Stimulated activated CD8-positive, alpha-beta memory T cell treated with anti-CD3 and anti-CD28 coated beads, Interleukin-4, amount 100 ng/mL, for 48 hours (primary cell): ENCODE measurements around the gene HAO1.
"Not testable (repeated sequence)": the region's sequence is repeated elsewhere in the genome, so short reads cannot be mapped to it uniquely, and the experiment has no call there.

ENCODE experiments used
- DNase-seq: peaks from one replicate; pipeline ENCODE4 v3.0.0-alpha.2; 2020

The HAO1 gene

GRCh38 chr20:7940341-7940740 is at the start of gene HAO1:
HAO1 (minus strand) TSS chr20:7940458; CDS start chr20:7940422, 36 bp downstream.
- no peak for DNase-seq

- DNase-seq = no peak
These were observed 49.1 kb upstream of the HAO1 start for GRCh38 chr20:7989379-7989778.

- no peak for DNase-seq
These were observed 45.7 kb upstream of the HAO1 start for GRCh38 chr20:7985916-7986315.

- no peak for DNase-seq
These were observed 43.9 kb upstream of the HAO1 start for GRCh38 chr20:7984192-7984591.

GRCh38 chr20:7981374-7981773 is 41.1 kb upstream of the HAO1 start:
- no peak for DNase-seq

- DNase-seq = peak; percentile 38
These were observed 40.2 kb upstream of the HAO1 start for GRCh38 chr20:7980332-7981046.

- DNase-seq = no peak
These were observed 37.5 kb upstream of the HAO1 start for GRCh38 chr20:7977709-7978108.

- no peak for DNase-seq
These were observed 35.7 kb upstream of the HAO1 start for GRCh38 chr20:7975851-7976414.

GRCh38 chr20:7974785-7975435 is 34.7 kb upstream of the HAO1 start:
- no peak for DNase-seq

GRCh38 chr20:7971536-7972280 is 31.4 kb upstream of the HAO1 start:
- DNase-seq = no peak

- no peak for DNase-seq
These were observed 27.1 kb upstream of the HAO1 start for GRCh38 chr20:7967199-7967844.

- DNase-seq = no peak
These were observed 25.9 kb upstream of the HAO1 start for GRCh38 chr20:7966176-7966575.

GRCh38 chr20:7959484-7959883 is 19.2 kb upstream of the HAO1 start:
- DNase-seq = no peak

- not testable (repeated sequence) for DNase-seq
These were observed 16.3 kb upstream of the HAO1 start for GRCh38 chr20:7956561-7956960.

- no peak for DNase-seq
These were observed 10.1 kb upstream of the HAO1 start for GRCh38 chr20:7950387-7950786.

GRCh38 chr20:7943891-7944290 is 3.6 kb upstream of the HAO1 start:
- no peak for DNase-seq

GRCh38 chr20:7939663-7940062 is 595 bp downstream of the HAO1 start:
- DNase-seq = no peak

GRCh38 chr20:7938058-7938457 is 2.2 kb downstream of the HAO1 start:
- DNase-seq = no peak

- no peak for DNase-seq
These were observed 2.9 kb downstream of the HAO1 start for GRCh38 chr20:7937328-7937727.

- DNase-seq = no peak
These were observed 5.2 kb downstream of the HAO1 start for GRCh38 chr20:7935027-7935551.

- no peak for DNase-seq
These were observed 6.9 kb downstream of the HAO1 start for GRCh38 chr20:7933346-7933745.

- DNase-seq = no peak
These were observed 9.9 kb downstream of the HAO1 start for GRCh38 chr20:7930343-7930742.

GRCh38 chr20:7926767-7927166 is 13.5 kb downstream of the HAO1 start:
- DNase-seq = no peak
